SKM-1 treated with dmso at 0.1 percent for 144 hours (cell line): ENCODE measurements around the gene PCSK6.

ENCODE experiments used
- DNase-seq: peaks from one replicate; lab custom pipeline; 2025; ENCODE audit not compliant: unreplicated experiment; lab: John Stamatoyannopoulos, UW

The PCSK6 gene

GRCh38 chr15:101256757-101257156 is 232.8 kb downstream of the PCSK6 start:
- peak; percentile 46 for DNase-seq

- no peak for DNase-seq
Observed at GRCh38 chr15:101255615-101256241, 233.8 kb downstream of the PCSK6 start.

GRCh38 chr15:101255051-101255395 is 234.5 kb downstream of the PCSK6 start:
- no peak for DNase-seq

GRCh38 chr15:101254157-101255050 is 235.1 kb downstream of the PCSK6 start:
- DNase-seq = no peak
